ENCODE results near the gene GAK.

DNA sequence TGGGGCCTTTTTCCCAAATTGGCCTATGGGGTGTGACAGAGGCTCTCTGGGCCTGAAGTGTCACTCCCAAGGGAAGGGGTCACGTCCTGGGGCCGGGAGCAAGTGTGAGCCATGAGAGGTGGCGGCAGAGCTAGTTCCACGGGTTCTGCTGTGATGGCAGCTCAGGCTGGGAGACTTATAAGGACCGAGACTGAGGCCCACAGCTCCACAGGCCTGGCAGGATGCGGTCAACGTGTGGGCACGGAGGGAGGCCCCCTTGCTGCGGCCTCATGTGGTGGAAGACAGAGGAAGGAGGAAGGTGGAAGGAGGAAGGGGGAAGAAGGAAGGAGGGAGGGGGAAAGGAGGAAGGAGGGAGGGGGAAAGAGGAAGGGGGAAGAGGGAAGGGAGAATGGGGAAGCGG is 99.0 kb downstream of the GAK start:
- TF ChIP-seq POLR2AphosphoS5 (IDR thresholded peaks at IDR 0.05) = no peak
- no peak for TF ChIP-seq POLR2A (IDR thresholded peaks at IDR 0.05)
- TF ChIP-seq, protein P1, sequence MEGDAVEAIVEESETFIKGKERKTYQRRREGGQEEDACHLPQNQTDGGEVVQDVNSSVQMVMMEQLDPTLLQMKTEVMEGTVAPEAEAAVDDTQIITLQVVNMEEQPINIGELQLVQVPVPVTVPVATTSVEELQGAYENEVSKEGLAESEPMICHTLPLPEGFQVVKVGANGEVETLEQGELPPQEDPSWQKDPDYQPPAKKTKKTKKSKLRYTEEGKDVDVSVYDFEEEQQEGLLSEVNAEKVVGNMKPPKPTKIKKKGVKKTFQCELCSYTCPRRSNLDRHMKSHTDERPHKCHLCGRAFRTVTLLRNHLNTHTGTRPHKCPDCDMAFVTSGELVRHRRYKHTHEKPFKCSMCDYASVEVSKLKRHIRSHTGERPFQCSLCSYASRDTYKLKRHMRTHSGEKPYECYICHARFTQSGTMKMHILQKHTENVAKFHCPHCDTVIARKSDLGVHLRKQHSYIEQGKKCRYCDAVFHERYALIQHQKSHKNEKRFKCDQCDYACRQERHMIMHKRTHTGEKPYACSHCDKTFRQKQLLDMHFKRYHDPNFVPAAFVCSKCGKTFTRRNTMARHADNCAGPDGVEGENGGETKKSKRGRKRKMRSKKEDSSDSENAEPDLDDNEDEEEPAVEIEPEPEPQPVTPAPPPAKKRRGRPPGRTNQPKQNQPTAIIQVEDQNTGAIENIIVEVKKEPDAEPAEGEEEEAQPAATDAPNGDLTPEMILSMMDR (IDR thresholded peaks at IDR 0.05) = no peak
- TF ChIP-seq EP300 (IDR thresholded peaks at IDR 0.05; ENCODE audit: low read depth) = no peak

Measured in transverse colon (tissue), 4 donors.